ENCODE data around the gene TPRX1.
A peak's percentile ranks its signal among the peaks of the same experiment; 100 is the strongest.
"Not testable (repeated sequence)": the region's sequence is repeated elsewhere in the genome, so short reads cannot be mapped to it uniquely, and the experiment has no call there.

TPRX1 gene

GRCh38 chr19:47766359-47766620 lies 38.1 kb downstream of the TPRX1 start:
- DNase-seq, result no peak

DNA sequence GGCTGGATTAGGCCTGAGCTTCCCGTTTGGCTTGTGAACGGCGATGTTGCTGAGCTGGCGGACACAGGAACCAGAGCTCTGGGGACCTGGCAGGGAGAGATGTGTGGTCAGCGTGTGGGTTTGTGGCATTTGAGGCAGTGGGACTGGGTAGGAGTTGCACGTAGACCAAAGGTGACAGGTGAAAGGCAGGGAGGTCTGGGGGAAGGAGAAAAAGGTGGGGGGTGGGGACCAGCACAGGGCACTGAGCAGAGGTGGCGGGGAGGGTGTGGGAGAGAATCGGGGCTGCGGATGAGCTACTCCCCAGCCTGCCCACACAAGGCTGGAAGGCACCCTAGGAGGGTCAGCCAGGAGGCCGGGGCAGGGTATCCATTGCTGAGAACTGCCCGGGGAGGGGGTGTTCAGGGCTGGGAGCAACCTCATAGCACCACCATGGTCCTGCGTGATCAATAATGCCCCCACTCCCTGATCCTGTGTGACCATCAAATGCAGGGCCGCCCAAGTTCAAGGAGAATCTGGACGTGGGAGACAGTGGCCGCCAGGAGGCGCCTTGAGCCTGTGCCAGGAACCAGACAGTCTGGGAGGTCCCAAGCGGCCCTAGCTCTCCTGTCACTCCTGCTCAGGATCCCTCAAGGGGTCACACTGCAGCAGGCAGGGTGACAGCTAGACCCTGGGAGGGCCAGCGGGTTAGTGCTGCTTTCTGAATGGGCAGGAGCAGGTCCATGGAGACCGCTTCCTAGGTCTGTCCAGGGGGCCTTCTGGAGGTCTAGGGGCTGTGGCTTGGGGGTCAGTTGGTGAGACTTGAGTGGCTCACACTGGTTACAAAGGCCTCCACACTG lies 38.6 kb downstream of the TPRX1 start:
- DNase-seq, result peak; percentile 32 to 44

DNA sequence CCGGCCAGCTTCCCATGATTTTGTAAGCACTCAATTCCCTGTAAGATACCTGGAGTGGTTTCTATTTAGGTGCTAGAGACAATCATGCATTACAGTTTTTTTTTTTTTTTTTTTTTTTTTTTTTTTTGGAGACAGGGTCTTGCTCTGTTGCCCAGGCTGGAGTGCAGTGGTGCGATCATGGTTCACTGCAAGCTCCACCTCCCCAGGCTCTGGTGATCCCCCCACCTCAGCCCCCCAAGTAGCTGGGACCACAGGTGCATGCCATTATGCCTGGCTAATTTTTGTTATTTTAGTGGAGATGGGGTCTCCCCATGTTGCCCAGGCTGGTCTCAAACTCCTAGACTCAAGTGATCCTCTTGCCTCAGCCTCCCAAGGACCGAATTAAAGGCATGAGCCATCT lies 39.6 kb downstream of the TPRX1 start:
- not testable (repeated sequence) for DNase-seq

DNA sequence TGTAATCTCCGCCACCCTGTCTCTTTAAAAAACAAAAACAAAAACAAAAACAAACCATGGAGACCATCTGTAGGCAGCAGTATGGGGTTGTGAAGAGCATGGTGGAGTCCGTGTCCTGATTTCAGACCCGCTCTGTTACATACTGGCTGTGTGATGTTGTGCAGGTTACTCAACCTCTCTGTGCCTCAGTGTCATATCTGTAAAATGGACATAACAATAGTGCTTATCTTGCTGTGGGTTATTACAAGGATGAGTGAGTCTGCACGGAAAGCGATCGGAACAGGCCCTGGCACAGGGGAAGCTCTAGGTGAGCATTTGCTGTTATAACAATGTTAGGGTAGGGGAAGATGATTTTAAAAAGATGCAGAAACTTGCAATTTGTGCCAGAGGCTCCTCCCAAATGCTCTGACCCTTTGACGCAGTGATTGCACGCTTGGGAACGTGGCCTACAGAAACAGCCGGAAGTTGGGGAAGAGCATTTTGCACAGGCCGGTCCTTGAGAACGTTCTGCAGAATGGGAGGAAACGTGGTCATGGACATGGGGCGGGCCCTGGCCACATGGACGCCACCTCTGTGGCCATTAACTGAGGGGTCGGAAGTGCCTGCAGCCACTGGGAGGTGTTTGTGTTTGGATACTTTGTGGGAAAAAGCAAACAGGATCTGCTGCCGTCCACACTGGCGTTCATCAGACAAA lies 41.6 kb downstream of the TPRX1 start:
- no peak for DNase-seq

DNA sequence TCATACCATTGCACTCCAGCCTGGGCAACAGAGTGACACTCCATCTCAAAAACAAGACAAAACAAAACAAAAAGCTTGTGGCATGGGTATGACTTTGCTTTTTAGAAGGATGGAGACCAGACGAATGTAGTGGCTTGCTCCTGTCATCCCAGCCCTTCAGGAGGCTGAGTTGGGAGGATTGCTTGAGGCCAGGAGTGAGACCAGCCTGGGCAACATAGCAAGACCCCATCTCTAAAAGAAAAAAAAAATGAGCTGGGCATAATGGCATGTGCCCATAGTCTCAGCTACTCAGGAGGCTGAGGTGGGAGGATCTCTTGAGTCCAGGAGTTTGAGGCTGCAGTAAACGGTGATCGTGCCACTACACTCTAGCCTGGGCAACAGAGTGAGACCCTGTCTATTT lies 42.2 kb downstream of the TPRX1 start:
- DNase-seq, result no peak

DNA sequence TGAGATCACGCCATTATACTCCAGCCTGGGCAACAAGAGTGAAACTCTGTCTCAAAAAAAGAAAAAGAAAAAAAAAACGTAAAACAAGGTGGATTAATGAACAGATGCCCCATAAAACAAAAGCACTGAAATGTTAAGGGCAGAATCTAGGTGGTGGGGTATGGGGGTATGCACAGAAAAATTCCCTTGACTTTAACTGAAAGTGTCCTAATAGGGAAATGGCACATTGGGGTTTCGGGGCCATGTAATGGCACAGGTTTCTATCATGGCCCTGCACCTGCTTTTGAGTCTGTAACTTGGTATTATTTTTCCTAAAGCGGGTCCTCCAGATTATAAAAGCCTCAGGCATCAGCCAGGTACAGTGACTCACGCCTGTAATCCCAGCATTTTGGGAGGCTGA lies 42.8 kb downstream of the TPRX1 start:
- DNase-seq, result no peak

- no peak for DNase-seq
These were observed 43.7 kb downstream of the TPRX1 start for GRCh38 chr19:47760632-47760999.

GRCh38 chr19:47758443-47758804 lies 45.9 kb downstream of the TPRX1 start:
- no peak for DNase-seq

- no peak for DNase-seq
These were observed 46.5 kb downstream of the TPRX1 start for GRCh38 chr19:47757617-47758442.

GRCh38 chr19:47756953-47757608 lies 47.3 kb downstream of the TPRX1 start:
- no peak for DNase-seq

- DNase-seq, result no peak
These were observed 47.8 kb downstream of the TPRX1 start for GRCh38 chr19:47756627-47756929.

GRCh38 chr19:47755762-47756626 lies 48.4 kb downstream of the TPRX1 start:
- DNase-seq, result no peak

DNA sequence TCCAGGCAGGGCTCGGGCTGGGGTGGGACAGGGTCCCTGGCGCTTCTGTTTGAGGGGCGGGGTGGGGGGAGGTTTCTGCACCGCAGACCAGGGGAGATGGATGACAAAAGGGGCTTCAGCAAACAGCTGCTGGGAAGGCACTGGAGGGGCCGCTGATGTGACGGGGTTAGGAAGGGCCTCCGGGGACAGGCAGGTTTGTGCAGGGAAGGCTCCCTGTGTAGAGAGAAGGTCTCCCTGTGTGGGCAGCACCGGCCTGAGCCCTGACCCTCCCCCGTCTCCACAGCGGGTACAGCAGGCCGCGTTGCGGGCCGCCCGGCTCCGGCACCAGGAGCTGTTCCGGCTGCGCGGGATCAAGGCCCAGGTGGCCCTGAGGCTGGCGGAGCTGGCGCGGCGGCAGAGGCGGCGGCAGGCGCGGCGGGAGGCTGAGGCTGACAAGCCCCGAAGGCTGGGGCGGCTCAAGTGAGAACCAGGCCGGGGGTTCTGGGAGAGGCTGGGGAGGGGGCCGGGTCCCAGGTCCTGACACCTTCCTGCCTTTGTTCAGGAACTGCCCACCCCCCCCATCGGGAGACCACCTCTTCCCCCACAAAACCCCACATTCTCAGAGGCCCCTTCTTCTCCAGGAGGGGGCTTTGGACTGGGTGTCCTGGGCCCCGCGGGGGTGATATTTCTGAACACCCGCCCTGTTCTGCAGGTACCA lies 49.1 kb downstream of the TPRX1 start:
- DNase-seq, result no peak

DNA sequence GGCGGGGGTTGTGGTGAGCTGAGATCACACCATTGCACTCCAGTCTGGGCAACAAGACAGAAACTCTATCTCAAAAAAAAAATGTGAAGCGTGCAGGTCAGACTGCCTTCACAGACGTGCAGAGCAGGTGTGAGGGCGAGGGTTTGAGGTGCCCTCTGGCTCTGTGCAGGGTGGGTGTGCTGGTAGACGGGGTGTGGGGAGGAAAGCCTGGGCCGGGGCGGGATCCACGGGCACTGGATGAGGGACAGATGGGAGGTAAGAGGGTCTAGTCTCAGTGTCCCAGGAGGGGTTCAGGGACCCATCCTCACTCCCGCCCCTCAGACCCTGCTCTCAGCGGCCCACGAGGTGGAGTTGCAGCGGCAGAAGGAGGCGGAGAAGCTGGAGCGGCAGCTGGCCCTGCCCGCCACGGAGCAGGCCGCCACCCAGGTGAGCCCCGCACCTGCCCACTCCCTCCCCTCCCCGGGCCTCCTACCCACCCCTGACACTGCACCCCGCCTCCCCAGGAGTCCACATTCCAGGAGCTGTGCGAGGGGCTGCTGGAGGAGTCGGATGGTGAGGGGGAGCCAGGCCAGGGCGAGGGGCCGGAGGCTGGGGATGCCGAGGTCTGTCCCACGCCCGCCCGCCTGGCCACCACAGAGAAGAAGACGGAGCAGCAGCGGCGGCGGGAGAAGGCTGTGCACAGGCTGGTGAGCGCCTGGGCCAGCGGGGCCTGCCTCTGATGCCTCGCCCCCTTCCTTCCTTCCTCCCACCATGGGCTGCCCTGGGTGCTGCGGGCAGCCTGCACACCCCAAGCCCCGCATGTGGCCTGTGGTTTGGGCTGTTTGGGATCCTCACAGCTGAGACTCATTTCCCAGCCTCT lies 49.9 kb downstream of the TPRX1 start:
- no peak for DNase-seq

DNA sequence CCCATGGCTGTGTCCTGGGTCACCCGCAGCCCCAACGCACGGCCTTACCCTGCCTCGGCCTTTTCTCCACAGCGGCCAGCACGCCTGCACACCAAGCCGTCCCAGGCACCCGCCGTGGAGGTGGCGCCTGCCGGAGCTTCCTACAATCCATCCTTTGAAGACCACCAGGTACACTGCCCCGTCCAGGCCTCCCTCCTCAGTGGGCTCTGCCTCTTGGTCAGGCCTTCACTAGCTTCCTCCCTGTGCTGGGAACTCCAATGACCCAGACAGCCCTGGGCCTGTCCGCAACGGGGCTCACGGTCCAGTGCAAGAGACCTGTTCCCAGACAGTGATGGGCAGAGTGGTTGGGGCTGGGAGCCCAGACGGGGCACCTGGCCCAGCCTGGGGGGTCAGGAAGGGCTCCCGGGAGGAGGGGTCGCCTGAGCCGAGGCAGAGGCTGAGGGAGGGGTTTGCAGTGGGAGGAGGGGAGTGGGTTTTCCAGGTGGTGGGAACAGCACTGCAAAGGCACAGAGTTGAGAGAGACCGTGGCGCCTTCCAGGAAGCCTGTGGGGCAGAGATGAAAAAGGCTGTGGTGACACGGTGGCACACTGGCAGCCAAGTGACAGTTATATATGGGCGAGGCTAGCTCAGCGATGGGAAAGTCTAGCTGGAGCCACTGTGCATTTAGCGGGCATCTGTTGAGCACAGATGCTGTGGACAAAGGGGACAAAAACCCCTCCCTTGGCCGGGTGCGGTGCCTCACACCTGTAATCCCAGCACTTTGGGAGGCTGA lies 51.7 kb downstream of the TPRX1 start:
- no peak for DNase-seq

Data from activated CD4-positive, alpha-beta T cell treated with anti-CD3 and anti-CD28 coated beads for 4 hours (primary cell).